Effector memory CD8-positive, alpha-beta T cell (primary cell): ENCODE data around the gene YLPM1.
A peak's percentile ranks its signal among the peaks of the same experiment; 100 is the strongest.

Source experiments
- ATAC-seq: fragments of 150-1000 bp; cut with Tn5 transposase; replicated peaks from 2 replicates; pipeline ENCODE4 v1.10.0; 2021; ENCODE audit warnings: mild to moderate bottlenecking, moderate library complexity
- DNase-seq, 3 experiments: peaks; one replicate each; pipeline ENCODE4 v3.0.0; 2021
- H3K27ac Mint-ChIP-seq, 2 donors: one replicate each; pipeline ENCODE4 v1.8.0; 2022; ENCODE audit warnings: mild to moderate bottlenecking in 2 of 2, mixed read lengths in 2 of 2, moderate library complexity in 2 of 2
- H3K27me3 Mint-ChIP-seq, 2 donors: one replicate each; pipeline ENCODE4 v1.8.0; 2022; ENCODE audit warnings: mixed read lengths in 2 of 2
- H3K36me3 Mint-ChIP-seq: one replicate; pipeline ENCODE4 v1.8.0; 2022; ENCODE audit warnings: mild to moderate bottlenecking, moderate library complexity, mixed read lengths; ENCODE audit not compliant: insufficient read depth
- H3K4me1 Mint-ChIP-seq, 2 donors: one replicate each; pipeline ENCODE4 v1.8.0; 2022; ENCODE audit warnings: low read depth in 2 of 2, mixed read lengths in 2 of 2
- H3K4me3 Mint-ChIP-seq, 2 donors: one replicate each; pipeline ENCODE4 v1.8.0; 2022; ENCODE audit warnings: mild to moderate bottlenecking in 2 of 2, mixed read lengths in 2 of 2, moderate library complexity in 2 of 2
- H3K9me3 Mint-ChIP-seq, 2 donors: one replicate each; pipeline ENCODE4 v1.8.0; 2022; ENCODE audit warnings: mixed read lengths in 2 of 2

YLPM1 gene

DNA sequence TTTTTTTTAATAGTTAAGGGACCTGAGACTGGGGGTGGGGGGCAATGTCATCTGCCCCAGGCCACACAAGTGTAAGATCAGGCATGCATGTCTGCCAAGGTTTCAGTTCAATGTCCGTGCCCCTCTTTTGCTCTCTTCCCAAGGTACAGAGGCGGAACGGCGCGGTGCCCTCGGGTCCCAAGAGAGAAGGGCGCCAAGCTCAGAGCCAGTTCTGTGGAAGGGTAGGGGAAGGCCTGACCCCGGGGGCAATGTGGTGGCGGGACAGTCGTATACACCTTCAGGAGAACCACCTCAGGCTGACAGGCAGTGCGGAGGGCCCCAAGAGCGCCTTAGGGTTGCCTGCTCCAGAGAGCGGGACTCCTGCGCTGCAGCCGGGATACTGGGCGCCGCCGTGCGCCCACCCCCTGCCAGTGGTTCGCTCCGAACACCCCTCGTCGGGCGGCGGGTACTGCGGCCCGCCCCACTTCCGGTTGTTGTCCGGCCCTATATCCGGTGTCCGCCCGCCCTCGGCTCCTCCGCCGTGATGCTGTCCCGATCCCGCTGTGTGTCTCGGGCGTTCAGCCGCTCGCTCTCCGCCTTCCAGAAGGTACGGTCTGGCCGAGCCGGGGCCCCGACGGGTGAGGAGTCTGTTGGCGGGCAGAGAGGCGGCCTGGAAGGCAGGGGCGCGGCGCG, 118.5 kb downstream of the YLPM1 start, which contains the start of gene DLST:
TSS of gene DLST (plus strand) at position 486 of the 672 bp plus-strand sequence. CDS start at position 524, 38 bp downstream.
- Mint-ChIP-seq H3K4me1 (peaks cover 49 to 56% of the 10 kb centered on the region in 2 donors), H3K36me3 (peaks cover 24% of the 10 kb centered on the region), H3K9me3 (no peaks in the 10 kb centered on the region), H3K4me3 (peak within 1 kb of the TSS; percentile 97 to 98), H3K27ac (peak within 1 kb of the TSS; percentile 96 to 99), H3K27me3 (no peaks in the 10 kb centered on the region)
- DNase-seq = peak; percentile 77 to 86 (median 84)
- ATAC-seq = peak; percentile 89

GRCh38 chr14:74882103-74882920, 119.2 kb downstream of the YLPM1 start:
- ATAC-seq (peak; percentile 58), DNase-seq (peak; percentile 32 to 50 (median 36))
- Mint-ChIP-seq H3K4me1 (peaks cover 48 to 55% of the 10 kb centered on the region in 2 donors), H3K27me3 (no peaks in the 10 kb centered on the region), H3K36me3 (peaks cover 27% of the 10 kb centered on the region), H3K4me3 (peak overlapping the region; percentile 97 to 98), H3K27ac (peak overlapping the region; percentile 96 to 99), H3K9me3 (no peaks in the 10 kb centered on the region)
